Measurements from ENCODE around the gene PLCB1.

The PLCB1 gene

GRCh38 chr20:8645326-8645725 lies 513.3 kb downstream of the PLCB1 start:
- no peak for TF ChIP-seq CTCF (conservative IDR thresholded peaks at IDR 0.05; ENCODE audit: low read length)
- TF ChIP-seq EZH2phosphoT487 (IDR thresholded peaks at IDR 0.05; ENCODE audit: borderline replicate concordance): no peak
- Histone ChIP-seq H2AFZ (ENCODE audit: low read length) (no peak overlapping the region), H3K27me3 (ENCODE audit: insufficient read depth, low read length, poor library complexity, severe bottlenecking) (no peaks in the 10 kb centered on the region), H4K20me1 (ENCODE audit: insufficient read depth, low read length, poor library complexity, severe bottlenecking) (no peaks in the 10 kb centered on the region), H3K4me3 (ENCODE audit: low read length, poor library complexity, severe bottlenecking) (no peak overlapping the region), H3K9me3 (ENCODE audit: insufficient read depth, low read depth, low read length) (no peaks in the 10 kb centered on the region), H3F3A (ENCODE audit: low read depth) (no peaks in the 10 kb centered on the region), H3K4me2 (ENCODE audit: low read depth, low read length, poor library complexity, severe bottlenecking) (no peak overlapping the region), H3K9ac (ENCODE audit: low read depth, low read length, poor library complexity, severe bottlenecking) (no peak overlapping the region), H3K79me2 (ENCODE audit: insufficient read depth, low read length) (no peaks in the 10 kb centered on the region), H3K36me3 (ENCODE audit: insufficient read depth, low read length) (peaks cover 32% of the 10 kb centered on the region; the same call in 1 of the 2 replicates), H3K4me1 (ENCODE audit: insufficient read depth, low read length, poor library complexity, severe bottlenecking) (no peaks in the 10 kb centered on the region), H3K9me2 (replicated peaks; ENCODE audit: low read depth, low read length) (no peaks in the 10 kb centered on the region)

- Histone ChIP-seq H3K9me2 (replicated peaks; ENCODE audit: low read depth, low read length) (no peaks in the 10 kb centered on the region), H3K9me3 (ENCODE audit: insufficient read depth, low read depth, low read length) (no peaks in the 10 kb centered on the region), H4K20me1 (ENCODE audit: insufficient read depth, low read length, poor library complexity, severe bottlenecking) (no peaks in the 10 kb centered on the region), H3K27me3 (ENCODE audit: insufficient read depth, low read length, poor library complexity, severe bottlenecking) (no peaks in the 10 kb centered on the region), H3F3A (ENCODE audit: low read depth) (no peaks in the 10 kb centered on the region), H3K4me3 (ENCODE audit: low read length, poor library complexity, severe bottlenecking) (no peak overlapping the region), H3K79me2 (ENCODE audit: insufficient read depth, low read length) (no peaks in the 10 kb centered on the region), H3K9ac (ENCODE audit: low read depth, low read length, poor library complexity, severe bottlenecking) (no peak overlapping the region), H3K4me2 (ENCODE audit: low read depth, low read length, poor library complexity, severe bottlenecking) (no peak overlapping the region), H3K4me1 (ENCODE audit: insufficient read depth, low read length, poor library complexity, severe bottlenecking) (no peaks in the 10 kb centered on the region), H2AFZ (ENCODE audit: low read length) (no peak overlapping the region), H3K36me3 (ENCODE audit: insufficient read depth, low read length) (peaks cover 39% of the 10 kb centered on the region; the same call in 1 of the 2 replicates)
- TF ChIP-seq CTCF (conservative IDR thresholded peaks at IDR 0.05; ENCODE audit: low read length) (no peak), EZH2phosphoT487 (IDR thresholded peaks at IDR 0.05; ENCODE audit: borderline replicate concordance) (no peak)
These were observed 514.0 kb downstream of the PLCB1 start for GRCh38 chr20:8646033-8646441.

DNA sequence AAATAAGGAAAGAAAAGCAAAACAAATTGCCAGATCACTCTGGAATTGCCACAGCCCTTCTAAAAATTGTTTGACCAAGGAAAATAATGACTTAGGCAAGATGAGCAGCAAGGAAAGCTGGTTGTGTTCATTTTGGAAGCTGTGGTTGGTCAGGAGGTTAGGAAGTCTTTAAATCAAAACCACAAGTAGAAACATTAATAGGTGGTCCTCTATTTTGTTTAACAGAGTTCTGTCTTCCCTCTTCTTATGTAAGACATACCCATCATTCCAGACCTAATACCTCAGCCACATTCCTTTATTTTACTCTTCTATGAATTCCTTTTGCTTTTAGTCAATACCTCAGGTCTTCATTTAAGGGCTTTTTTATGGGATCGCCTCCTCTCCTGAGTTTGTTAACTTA lies 514.6 kb downstream of the PLCB1 start:
- Histone ChIP-seq H3K9me3 (ENCODE audit: insufficient read depth, low read depth, low read length) (no peaks in the 10 kb centered on the region), H3K4me1 (ENCODE audit: insufficient read depth, low read length, poor library complexity, severe bottlenecking) (no peaks in the 10 kb centered on the region), H4K20me1 (ENCODE audit: insufficient read depth, low read length, poor library complexity, severe bottlenecking) (no peaks in the 10 kb centered on the region), H3K9me2 (replicated peaks; ENCODE audit: low read depth, low read length) (no peaks in the 10 kb centered on the region), H2AFZ (ENCODE audit: low read length) (no peak overlapping the region), H3K27me3 (ENCODE audit: insufficient read depth, low read length, poor library complexity, severe bottlenecking) (no peaks in the 10 kb centered on the region), H3K36me3 (ENCODE audit: insufficient read depth, low read length) (peaks cover 40% of the 10 kb centered on the region; the same call in 1 of the 2 replicates), H3K9ac (ENCODE audit: low read depth, low read length, poor library complexity, severe bottlenecking) (no peak overlapping the region), H3K4me2 (ENCODE audit: low read depth, low read length, poor library complexity, severe bottlenecking) (no peak overlapping the region), H3K4me3 (ENCODE audit: low read length, poor library complexity, severe bottlenecking) (no peak overlapping the region), H3F3A (ENCODE audit: low read depth) (no peaks in the 10 kb centered on the region), H3K79me2 (ENCODE audit: insufficient read depth, low read length) (no peaks in the 10 kb centered on the region)
- TF ChIP-seq CTCF (conservative IDR thresholded peaks at IDR 0.05; ENCODE audit: low read length): no peak
- no peak for TF ChIP-seq EZH2phosphoT487 (IDR thresholded peaks at IDR 0.05; ENCODE audit: borderline replicate concordance)
